Activated CD8-positive, alpha-beta memory T cell treated with anti-CD3 and anti-CD28 coated beads for 1 hour (primary cell): ENCODE data around the gene POLR1H.
"Not testable (repeated sequence)": the region's sequence is repeated elsewhere in the genome, so short reads cannot be mapped to it uniquely, and the experiment has no call there.

ENCODE experiments used
- DNase-seq, 2 donors: peaks; one replicate each; pipeline ENCODE4 v3.0.0-alpha.2; 2020; ENCODE audit warnings: low read depth in 1 of 2; ENCODE audit errors: extremely low read depth in 1 of 2

Gene POLR1H

GRCh38 chr6:30061092-30061857, at the start of gene POLR1H:
Gene POLR1H (plus strand): TSS chr6:30061265. CDS start chr6:30061525, 260 bp downstream.
- DNase-seq = peak; percentile 68 to 71

DNA sequence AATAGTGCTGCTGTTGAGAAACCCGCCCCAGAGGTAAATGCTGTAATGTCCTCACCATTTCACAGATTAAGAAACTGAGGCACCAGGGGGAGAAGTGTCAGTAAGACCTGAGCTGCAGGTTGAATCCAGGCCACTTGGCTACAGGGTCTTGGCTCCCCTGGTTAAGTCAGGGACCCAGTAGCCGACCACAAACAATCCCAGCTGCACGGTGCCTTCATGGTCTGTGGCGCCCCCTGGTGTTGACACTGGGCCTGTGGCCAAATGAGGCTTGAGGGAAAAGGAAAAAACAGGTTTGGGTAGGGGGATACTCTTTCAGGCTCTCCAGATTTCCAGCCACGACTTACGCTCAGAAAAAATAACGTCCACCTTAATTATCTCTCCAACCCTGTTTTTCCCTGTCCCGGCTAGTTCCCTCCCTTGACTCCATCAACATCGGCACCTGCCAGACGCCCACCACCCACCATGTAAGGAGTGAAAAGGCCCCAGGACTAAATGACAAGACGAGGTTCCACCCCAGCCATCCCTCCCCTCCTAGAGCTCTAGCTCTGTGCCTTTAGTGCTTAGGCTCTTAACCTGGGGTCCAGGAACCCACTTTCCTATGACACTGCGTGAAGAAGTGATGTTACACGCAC, 47.7 kb upstream of the POLR1H start:
- peak in 1 of 2 donors; percentile 32 for DNase-seq

- no peak for DNase-seq
Measured at GRCh38 chr6:30019819-30020218, 41.2 kb upstream of the POLR1H start.

GRCh38 chr6:30020626-30021025, 40.4 kb upstream of the POLR1H start:
- no peak for DNase-seq

GRCh38 chr6:30022189-30022588, 38.9 kb upstream of the POLR1H start:
- no peak for DNase-seq

DNA sequence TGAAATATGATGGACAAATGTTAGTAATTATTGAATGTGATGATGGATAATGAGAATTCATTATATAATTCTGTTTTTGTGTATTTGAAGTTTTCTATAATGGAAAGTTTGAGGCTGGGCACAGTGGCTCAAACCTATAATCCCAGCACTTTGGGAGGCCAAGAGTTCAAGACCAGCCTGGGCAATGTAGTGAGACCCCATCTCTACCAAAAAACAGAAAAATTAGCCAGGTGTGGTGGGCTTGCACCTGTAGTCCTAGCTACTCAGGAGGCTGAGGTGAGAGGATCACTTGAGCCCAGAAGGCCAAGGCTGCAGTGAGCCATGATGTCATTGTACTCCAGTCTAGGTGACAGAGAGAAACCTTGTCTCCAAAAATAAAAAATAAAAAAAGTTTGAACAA, 38.4 kb upstream of the POLR1H start:
- DNase-seq = not testable (repeated sequence)

GRCh38 chr6:30025186-30025585, 35.9 kb upstream of the POLR1H start:
- no peak for DNase-seq

GRCh38 chr6:30029588-30029987, 31.5 kb upstream of the POLR1H start:
- DNase-seq = no peak

- DNase-seq = no peak
Measured at GRCh38 chr6:30031381-30031780, 29.7 kb upstream of the POLR1H start.

- DNase-seq = not testable (repeated sequence)
Measured at GRCh38 chr6:30033440-30033839, 27.6 kb upstream of the POLR1H start.

- no peak for DNase-seq
Measured at GRCh38 chr6:30035784-30036183, 25.3 kb upstream of the POLR1H start.

DNA sequence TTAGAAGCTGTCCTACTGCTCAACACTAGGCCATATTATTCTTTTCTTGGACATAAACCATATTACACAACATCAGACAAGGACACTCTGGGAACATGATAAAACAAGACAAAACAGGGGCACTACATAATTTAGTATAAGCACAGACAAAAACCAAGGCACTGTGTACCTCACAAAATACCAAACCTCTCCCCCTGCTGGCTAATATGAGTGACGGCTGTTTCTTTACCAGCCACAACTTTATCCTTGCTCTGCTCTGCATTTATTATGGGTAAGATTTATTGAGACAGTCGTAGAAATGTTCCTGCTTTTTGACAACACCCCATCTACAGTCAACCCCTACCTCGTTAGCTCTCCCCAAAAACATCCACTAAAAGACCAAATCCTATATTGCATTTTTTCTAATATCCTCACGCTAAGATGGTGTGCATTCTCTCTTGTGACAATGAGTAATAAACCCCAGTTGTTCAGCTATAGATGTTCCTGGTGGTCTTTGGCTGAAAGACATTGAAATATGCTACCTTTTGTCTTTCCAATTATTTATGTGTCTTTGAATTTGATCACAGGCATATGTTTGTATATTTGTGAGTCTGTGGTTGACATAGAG, 23.8 kb upstream of the POLR1H start:
- no peak for DNase-seq

- no peak for DNase-seq
Measured at GRCh38 chr6:30041221-30041620, 19.8 kb upstream of the POLR1H start.

DNA sequence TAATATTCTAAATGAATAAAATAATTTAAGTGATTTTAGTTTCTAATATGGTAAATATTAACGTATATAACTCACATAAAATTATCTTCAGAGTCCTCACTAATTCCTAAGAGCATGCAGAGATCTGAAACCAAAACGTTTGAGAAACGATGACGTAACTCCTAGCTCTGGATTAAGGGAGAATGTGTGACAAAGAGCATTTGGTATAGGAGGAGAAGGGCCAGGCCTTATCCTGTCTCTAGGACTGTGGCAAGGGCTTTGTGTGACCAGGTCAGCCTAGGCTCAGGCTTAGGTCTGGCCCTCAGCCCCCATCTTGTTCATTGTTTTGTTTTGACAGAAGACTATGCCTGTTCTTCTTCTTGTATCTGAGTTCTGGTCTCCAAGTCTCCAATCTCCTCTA, 19.2 kb upstream of the POLR1H start:
- no peak for DNase-seq

DNA sequence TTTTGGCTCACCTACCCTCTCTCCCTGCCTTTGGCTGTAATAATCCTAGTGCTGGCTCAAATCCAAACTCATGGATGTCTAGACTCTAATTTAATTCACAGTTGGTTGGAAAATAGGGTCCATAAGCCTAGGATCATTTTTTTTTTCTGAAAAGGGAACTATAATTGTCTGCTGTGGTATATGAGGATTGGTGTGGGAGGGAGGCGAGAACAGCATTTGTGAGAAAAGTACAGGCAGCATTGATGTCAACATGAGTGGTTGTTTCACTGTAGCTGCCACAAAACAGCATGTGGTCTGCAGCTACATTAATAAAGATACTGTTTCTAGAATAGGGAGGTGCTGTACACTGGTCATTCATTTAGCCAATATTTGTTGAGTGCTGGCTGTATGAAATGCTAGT, 18.6 kb upstream of the POLR1H start:
- DNase-seq = no peak

DNA sequence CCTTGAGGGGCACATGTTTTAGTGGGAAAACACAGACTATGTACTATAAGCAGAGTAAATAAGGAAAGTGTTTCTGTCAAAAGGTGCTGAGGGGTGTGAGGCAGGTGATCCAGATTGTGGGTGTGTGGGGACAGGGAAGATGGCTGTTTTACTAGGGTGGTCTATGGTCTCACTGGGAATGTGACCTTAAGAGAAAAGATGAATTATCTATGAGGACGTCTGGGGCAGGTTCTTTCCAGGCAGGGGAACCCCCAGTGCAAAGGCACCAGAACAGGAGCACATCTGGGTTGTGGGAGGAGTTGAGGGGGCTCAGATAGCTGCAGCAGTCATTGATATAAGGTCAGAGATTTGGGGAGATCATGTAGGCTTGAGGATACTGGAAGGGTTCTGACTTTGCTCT, 18.2 kb upstream of the POLR1H start:
- no peak for DNase-seq

- no peak for DNase-seq
Measured at GRCh38 chr6:30043744-30044143, 17.3 kb upstream of the POLR1H start.

DNA sequence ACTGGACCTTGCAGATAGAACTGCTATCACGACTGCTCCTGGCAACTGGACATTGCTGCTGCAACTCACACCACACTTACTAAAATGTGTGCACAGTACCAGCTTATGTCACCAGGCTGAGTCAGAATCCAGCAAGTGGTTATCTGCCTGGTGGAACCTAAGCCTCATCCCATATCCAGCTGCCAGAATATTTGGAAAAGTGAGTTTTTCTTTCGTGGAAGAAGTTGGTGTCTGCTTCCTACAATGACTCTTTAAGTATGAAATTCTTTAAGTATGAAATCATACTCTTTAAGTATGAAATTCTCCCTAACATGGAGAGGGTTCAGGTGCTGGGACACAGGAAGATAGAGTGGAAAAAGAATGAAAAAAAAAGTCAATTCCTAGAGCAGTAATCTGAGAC, 16.4 kb upstream of the POLR1H start:
- DNase-seq = no peak

DNA sequence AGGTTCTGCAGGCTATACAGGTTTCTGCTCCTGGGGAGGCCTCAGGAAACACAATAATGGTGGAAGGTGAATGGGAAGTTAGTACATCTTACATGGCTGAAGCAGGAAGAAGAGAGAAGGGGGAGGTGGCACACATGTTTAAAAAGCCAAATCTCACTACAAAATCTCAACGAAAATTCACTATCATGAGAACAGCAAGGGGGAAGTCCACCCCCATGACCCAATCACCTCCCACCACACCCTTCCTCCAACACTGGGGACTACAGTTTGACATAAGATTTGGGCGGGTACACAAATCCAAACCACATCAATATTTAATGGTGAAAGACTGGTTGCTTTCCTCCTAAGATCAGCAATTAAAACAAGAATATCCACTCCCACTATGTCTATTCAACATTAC, 13.8 kb upstream of the POLR1H start:
- no peak for DNase-seq

GRCh38 chr6:30053682-30054081, 7.4 kb upstream of the POLR1H start:
- DNase-seq = no peak

- DNase-seq = no peak
Measured at GRCh38 chr6:30055513-30055912, 5.6 kb upstream of the POLR1H start.

- no peak for DNase-seq
Measured at GRCh38 chr6:30060606-30061091, 416 bp upstream of the POLR1H start.
